MM.1S (cell line): Measurements from ENCODE around the gene EIPR1.

ENCODE experiments used
- DNase-seq: peaks from one replicate; pipeline ENCODE4 v3.0.0-alpha.2; 2015
- H2AFZ ChIP-seq: fragments of 300-600 bp; sonication (generic); 2 replicates; pipeline ENCODE4 v1.6.0; 2016; ENCODE audit warnings: antibody characterized with exemption, low read length
- H3F3A ChIP-seq: fragments of 300-600 bp; sonication (generic); 2 replicates; pipeline ENCODE4 v1.6.1; 2016; ENCODE audit warnings: mild to moderate bottlenecking, antibody characterized with exemption, low read length, moderate library complexity, mixed read lengths; ENCODE audit not compliant: insufficient read depth
- H3K27ac ChIP-seq: fragments of 300-600 bp; sonication (generic); 2 replicates; pipeline ENCODE4 v1.5.1; 2016; ENCODE audit warnings: mild to moderate bottlenecking, low read length
- H3K27me3 ChIP-seq: fragments of 300-600 bp; sonication (generic); replicated peaks from 2 replicates; pipeline ENCODE4 v1.6.0; 2016; ENCODE audit warnings: low read length; ENCODE audit not compliant: insufficient read depth
- H3K36me3 ChIP-seq: fragments of 300-600 bp; sonication (generic); replicated peaks from 2 replicates; pipeline ENCODE4 v1.6.1; 2016; ENCODE audit warnings: mild to moderate bottlenecking, low read length, mixed read lengths; ENCODE audit not compliant: insufficient read depth
- H3K4me1 ChIP-seq: fragments of 300-600 bp; sonication (generic); 2 replicates; pipeline ENCODE4 v1.6.1; 2016; ENCODE audit warnings: low read length, mixed read lengths
- H3K4me2 ChIP-seq: fragments of 300-600 bp; sonication (generic); 2 replicates; pipeline ENCODE4 v1.6.0; 2016; ENCODE audit warnings: low read depth, low read length
- H3K4me3 ChIP-seq: fragments of 300-600 bp; sonication (generic); 2 replicates; pipeline ENCODE4 v1.5.1; 2016; ENCODE audit warnings: low read length, mixed read lengths
- H3K79me2 ChIP-seq: fragments of 300-600 bp; sonication (generic); 2 replicates; pipeline ENCODE4 v1.6.1; 2016; ENCODE audit warnings: mixed run types, low read length, mixed read lengths
- H3K9ac ChIP-seq: fragments of 300-600 bp; sonication (generic); 2 replicates; pipeline ENCODE4 v1.6.1; 2016; ENCODE audit warnings: low read length, mixed read lengths
- H3K9me2 ChIP-seq: fragments of 300-600 bp; sonication (generic); replicated peaks from 2 replicates; pipeline ENCODE4 v1.6.1; 2016; ENCODE audit warnings: mild to moderate bottlenecking, low read length, mixed read lengths; ENCODE audit not compliant: insufficient read depth
- H3K9me3 ChIP-seq: fragments of 300-600 bp; sonication (generic); replicated peaks from 2 replicates; pipeline ENCODE4 v1.6.1; 2016; ENCODE audit warnings: mild to moderate bottlenecking, low read length, mixed read lengths; ENCODE audit not compliant: insufficient read depth
- H4K20me1 ChIP-seq: fragments of 300-600 bp; sonication (generic); 2 replicates; pipeline ENCODE4 v1.6.1; 2016; ENCODE audit warnings: mild to moderate bottlenecking, low read length, moderate library complexity, mixed read lengths; ENCODE audit not compliant: insufficient read depth
- CTCF ChIP-seq: fragments of 300-600 bp; sonication (generic); IDR thresholded peaks from 2 replicates; pipeline ENCODE4 v1.5.1; 2016; ENCODE audit warnings: antibody characterized with exemption, low read length, mixed read lengths
- EZH2 ChIP-seq: fragments of 300-600 bp; sonication (generic); optimal IDR thresholded peaks from 2 replicates; pipeline ENCODE3; 2017; ENCODE audit warnings: low read depth, mild to moderate bottlenecking, antibody characterized with exemption, low read length, mixed read lengths
- EZH2phosphoT487 ChIP-seq: fragments of 300-600 bp; sonication (generic); IDR thresholded peaks from 2 replicates; pipeline ENCODE4 v1.6.1; 2018; ENCODE audit warnings: antibody characterized with exemption, low read length

EIPR1 gene

GRCh38 chr2:3175568-3175955 lies 202.1 kb downstream of the EIPR1 start:
- Histone ChIP-seq H3K4me2 (no peak overlapping the region), H3K4me3 (no peak overlapping the region), H3K27me3 (no peaks in the 10 kb centered on the region), H3K27ac (no peak overlapping the region), H2AFZ (no peak overlapping the region), H3K9me3 (no peaks in the 10 kb centered on the region), H3K9ac (no peak overlapping the region), H4K20me1 (no peaks in the 10 kb centered on the region), H3K36me3 (no peaks in the 10 kb centered on the region), H3K4me1 (no peaks in the 10 kb centered on the region), H3F3A (no peaks in the 10 kb centered on the region), H3K79me2 (no peaks in the 10 kb centered on the region), H3K9me2 (no peaks in the 10 kb centered on the region)
- no peak for TF ChIP-seq CTCF
- TF ChIP-seq EZH2 = no peak
- no peak for TF ChIP-seq EZH2phosphoT487
- no peak for DNase-seq

GRCh38 chr2:3174626-3175567 lies 202.7 kb downstream of the EIPR1 start:
- TF ChIP-seq EZH2 (no peak), CTCF (no peak), EZH2phosphoT487 (no peak)
- no peak overlapping the region for H3K4me2 ChIP-seq

GRCh38 chr2:3173031-3173430 lies 204.6 kb downstream of the EIPR1 start:
- no peak overlapping the region for H3K4me3 ChIP-seq
- no peaks in the 10 kb centered on the region for H3K4me1 ChIP-seq
- H3K4me2 ChIP-seq = no peak overlapping the region
- no peaks in the 10 kb centered on the region for H3K36me3 ChIP-seq
- H3K27ac ChIP-seq = no peak overlapping the region
- no peaks in the 10 kb centered on the region for H3K79me2 ChIP-seq
- no peaks in the 10 kb centered on the region for H3K9me3 ChIP-seq
- no peak for TF ChIP-seq EZH2phosphoT487
- no peak for TF ChIP-seq CTCF
- no peak for TF ChIP-seq EZH2
- no peak overlapping the region for H2AFZ ChIP-seq
- no peaks in the 10 kb centered on the region for H3K27me3 ChIP-seq
- H3F3A ChIP-seq = no peaks in the 10 kb centered on the region
- no peaks in the 10 kb centered on the region for H3K9me2 ChIP-seq
- no peak for DNase-seq
- no peaks in the 10 kb centered on the region for H4K20me1 ChIP-seq
- H3K9ac ChIP-seq = no peak overlapping the region

More at GRCh38 chr2:3174626-3175567, 202.7 kb downstream of the EIPR1 start:
- Histone ChIP-seq H2AFZ (no peak overlapping the region), H4K20me1 (no peaks in the 10 kb centered on the region), H3K27ac (no peak overlapping the region), H3K9me2 (no peaks in the 10 kb centered on the region), H3F3A (no peaks in the 10 kb centered on the region), H3K27me3 (no peaks in the 10 kb centered on the region), H3K4me3 (no peak overlapping the region), H3K4me1 (no peaks in the 10 kb centered on the region), H3K79me2 (no peaks in the 10 kb centered on the region), H3K9me3 (no peaks in the 10 kb centered on the region), H3K36me3 (no peaks in the 10 kb centered on the region), H3K9ac (no peak overlapping the region)
- DNase-seq = no peak
